DND-41 (cell line): ENCODE data around the gene BCAS3.

ENCODE experiments used
- ATAC-seq: fragments of 200-7000 bp; cut with Tn5 transposase; 3 replicates; pipeline ENCODE4 v1.9.1; 2021; ENCODE audit warnings: low read depth; ENCODE audit not compliant: insufficient read depth
- DNase-seq: peaks from one replicate; pipeline ENCODE4 v3.0.0-alpha.2; 2020
- H2AFZ ChIP-seq: 2 replicates; pipeline ENCODE4 v1.6.0; 2012; ENCODE audit warnings: low read depth, low read length
- H3K27ac ChIP-seq: 2 replicates; pipeline ENCODE4 v1.5.1; 2012; ENCODE audit warnings: low read length, inconsistent platforms
- H3K27me3 ChIP-seq: fragments of 200-600 bp; sonication (generic); 2 replicates; pipeline ENCODE4 v1.6.0; 2012; ENCODE audit warnings: low read length, mild to moderate bottlenecking, inconsistent platforms; ENCODE audit not compliant: insufficient read depth, poor library complexity
- H3K36me3 ChIP-seq: 2 replicates; pipeline ENCODE4 v1.5.1; 2012; ENCODE audit warnings: low read length, inconsistent platforms; ENCODE audit not compliant: insufficient read depth
- H3K4me1 ChIP-seq: 2 replicates; pipeline ENCODE4 v1.5.1; 2012; ENCODE audit warnings: mild to moderate bottlenecking, low read length; ENCODE audit not compliant: insufficient read depth
- H3K4me2 ChIP-seq: 2 replicates; pipeline ENCODE4 v1.6.0; 2012; ENCODE audit warnings: mild to moderate bottlenecking, moderate library complexity, low read length, inconsistent platforms; ENCODE audit not compliant: insufficient read depth
- H3K4me3 ChIP-seq, 2 experiments: fragments of 200-600 bp in 1 of 2; shearing (Covaris generic) in 1 of 2; 2 replicates each; pipeline ENCODE4 v1.5.1; 2012 to 2016; ENCODE audit warnings: inconsistent platforms in 2 of 2, low read length in 2 of 2, mild to moderate bottlenecking in 2 of 2, low read depth in 1 of 2, moderate library complexity in 1 of 2
- H3K79me2 ChIP-seq: 2 replicates; pipeline ENCODE4 v1.6.0; 2012; ENCODE audit warnings: low read length, inconsistent platforms; ENCODE audit not compliant: insufficient read depth
- H3K9ac ChIP-seq: 2 replicates; pipeline ENCODE4 v1.6.0; 2012; ENCODE audit warnings: low read depth, mild to moderate bottlenecking, inconsistent platforms, low read length, moderate library complexity
- H3K9me3 ChIP-seq: 2 replicates; pipeline ENCODE4 v1.5.1; 2012; ENCODE audit warnings: low read length, moderate library complexity, mild to moderate bottlenecking, inconsistent platforms; ENCODE audit not compliant: insufficient read depth, severe bottlenecking
- H4K20me1 ChIP-seq: 2 replicates; pipeline ENCODE4 v1.6.0; 2012; ENCODE audit warnings: low read length; ENCODE audit not compliant: insufficient read depth
- CTCF ChIP-seq: IDR thresholded peaks from 2 replicates; pipeline ENCODE4 v1.5.1; 2012; ENCODE audit warnings: borderline replicate concordance, low read length, moderate library complexity, mild to moderate bottlenecking; ENCODE audit not compliant: poor library complexity, severe bottlenecking; ENCODE audit errors: extremely low read depth
- EZH2 ChIP-seq: IDR thresholded peaks from 3 replicates; pipeline ENCODE4 v1.6.1; 2012; ENCODE audit warnings: borderline replicate concordance, low read depth, mild to moderate bottlenecking, moderate library complexity, low read length, inconsistent platforms; ENCODE audit not compliant: severe bottlenecking

Gene BCAS3

GRCh38 chr17:61387011-61387410, 709.4 kb downstream of the BCAS3 start:
- Histone ChIP-seq H3K27ac (no peak overlapping the region), H3K4me1 (no peaks in the 10 kb centered on the region), H3K36me3 (no peaks in the 10 kb centered on the region), H4K20me1 (peaks cover 6% of the 10 kb centered on the region; the same call in 1 of the 2 replicates), H2AFZ (no peak overlapping the region), H3K79me2 (no peaks in the 10 kb centered on the region), H3K4me3 (no peak overlapping the region), H3K9ac (no peak overlapping the region), H3K9me3 (no peaks in the 10 kb centered on the region), H3K4me2 (no peak overlapping the region), H3K27me3 (no peaks in the 10 kb centered on the region)
- ATAC-seq (no peak), DNase-seq (no peak)
- no peak for TF ChIP-seq CTCF
- no peak for TF ChIP-seq EZH2

GRCh38 chr17:61387511-61388305, 710.1 kb downstream of the BCAS3 start:
- no peaks in the 10 kb centered on the region for H3K4me1 ChIP-seq
- H3K9ac ChIP-seq = no peak overlapping the region
- H3K9me3 ChIP-seq = no peaks in the 10 kb centered on the region
- no peaks in the 10 kb centered on the region for H3K79me2 ChIP-seq
- no peak for ATAC-seq
- H4K20me1 ChIP-seq = peaks cover 6% of the 10 kb centered on the region; the same call in 1 of the 2 replicates
- no peak overlapping the region for H3K4me3 ChIP-seq
- H3K27ac ChIP-seq = no peak overlapping the region
- no peak overlapping the region for H3K4me2 ChIP-seq
- no peak for DNase-seq
- no peaks in the 10 kb centered on the region for H3K27me3 ChIP-seq
- H2AFZ ChIP-seq = no peak overlapping the region
- no peaks in the 10 kb centered on the region for H3K36me3 ChIP-seq
- TF ChIP-seq EZH2 = no peak
- no peak for TF ChIP-seq CTCF

GRCh38 chr17:61388561-61389356, 711.1 kb downstream of the BCAS3 start:
- Histone ChIP-seq H2AFZ (no peak overlapping the region), H3K4me3 (no peak overlapping the region), H4K20me1 (peaks cover 6% of the 10 kb centered on the region; the same call in 1 of the 2 replicates), H3K27ac (no peak overlapping the region), H3K4me1 (no peaks in the 10 kb centered on the region), H3K4me2 (no peak overlapping the region), H3K27me3 (no peaks in the 10 kb centered on the region), H3K36me3 (no peaks in the 10 kb centered on the region), H3K9me3 (no peaks in the 10 kb centered on the region), H3K9ac (no peak overlapping the region), H3K79me2 (no peaks in the 10 kb centered on the region)
- no peak for ATAC-seq
- no peak for DNase-seq
- no peak for TF ChIP-seq EZH2
- no peak for TF ChIP-seq CTCF
